ENCODE data around the gene EXOC3L4. TPM values are rescaled to one million over a fixed set of nuclear protein-coding genes. Genes with fewer than 3 reads are reported as not detected.

Gene EXOC3L4
- total RNA-seq, 1 experiment from 2014 or later, result 10.9 TPM

- Mint-ChIP-seq H3K27me3 (ENCODE audit: unreplicated experiment) (peaks cover 14% of the 10 kb centered on the region), H3K27ac (ENCODE audit: unreplicated experiment) (no peak overlapping the region), H3K4me3 (ENCODE audit: low read depth, unreplicated experiment) (no peak overlapping the region), H3K36me3 (ENCODE audit: insufficient read depth, unreplicated experiment) (no peaks in the 10 kb centered on the region), H3K4me1 (ENCODE audit: low read depth, unreplicated experiment) (no peaks in the 10 kb centered on the region), H3K9me3 (ENCODE audit: low read depth, unreplicated experiment) (no peaks in the 10 kb centered on the region)
- BruUV-seq (replicated peaks), result no TSS peak
- DNase-seq, result no peak
- no peak for TF ChIP-seq CTCF (IDR thresholded peaks at IDR 0.05; ENCODE audit: unreplicated experiment)
- intact Hi-C loops (cut with micrococcal nuclease; ENCODE audit: unreplicated experiment), result no loop called here
- CTCF ChIA-PET, result no interaction called here
These were observed 12.6 kb upstream of the EXOC3L4 start for GRCh38 chr14:103081951-103082350.

DNA sequence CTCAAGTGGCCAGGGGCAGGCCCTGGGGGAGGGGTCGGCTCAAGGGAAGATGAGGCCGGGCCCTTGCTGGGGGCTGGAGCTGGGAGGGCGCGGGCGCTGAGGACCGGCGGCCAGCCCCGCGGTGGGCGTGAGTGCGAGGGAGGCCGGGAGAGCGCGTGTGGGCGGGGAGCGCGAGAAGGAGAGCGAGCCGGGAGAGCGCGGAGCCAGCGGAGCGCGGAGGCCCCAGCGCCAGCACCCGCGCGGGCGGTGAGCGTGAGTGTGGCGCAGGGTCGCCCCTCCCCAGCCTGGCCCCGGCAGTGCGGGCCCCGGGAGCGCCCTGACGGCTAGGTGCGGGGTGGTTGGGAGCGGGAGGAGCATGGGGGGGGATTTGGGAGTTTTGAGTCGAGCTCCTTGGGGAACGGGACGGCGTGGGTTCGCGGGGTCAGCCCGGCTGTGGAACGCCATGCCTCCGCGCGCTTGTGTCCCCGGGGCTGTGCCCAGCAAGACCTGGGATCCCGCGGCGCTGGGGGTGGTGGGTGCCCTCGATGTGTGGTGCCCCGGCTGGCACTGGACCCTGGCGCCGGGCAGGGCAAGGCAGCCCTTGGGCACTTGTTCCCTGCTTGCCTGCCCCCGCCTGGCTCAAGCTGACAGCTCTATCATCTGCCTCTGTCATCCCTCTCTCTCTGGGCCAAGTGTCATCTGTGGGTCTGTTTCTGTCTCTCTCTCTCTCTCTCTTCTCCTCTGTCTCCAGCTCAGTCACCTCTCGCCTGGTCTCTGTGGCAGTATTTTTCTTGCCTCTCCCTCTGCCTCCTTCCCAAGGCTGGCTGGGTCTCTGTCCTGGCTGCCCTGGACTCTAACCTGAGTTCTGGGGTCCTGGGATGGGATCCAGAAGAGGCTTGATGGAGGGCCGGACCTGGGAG, 10.3 kb upstream of the EXOC3L4 start, which contains the start of gene LBHD2:
TSS of gene LBHD2 (plus strand) at position 190 of the 899 bp plus-strand sequence. CDS start 1,803 bp downstream, outside the sequence.
- no TSS peak for BruUV-seq (replicated peaks)
- Mint-ChIP-seq H3K27ac (ENCODE audit: unreplicated experiment) (no peak within 1 kb of the TSS), H3K9me3 (ENCODE audit: low read depth, unreplicated experiment) (no peaks in the 10 kb centered on the region), H3K27me3 (ENCODE audit: unreplicated experiment) (peaks cover 14% of the 10 kb centered on the region), H3K4me3 (ENCODE audit: low read depth, unreplicated experiment) (peak within 1 kb of the TSS; percentile 46), H3K4me1 (ENCODE audit: low read depth, unreplicated experiment) (no peaks in the 10 kb centered on the region), H3K36me3 (ENCODE audit: insufficient read depth, unreplicated experiment) (no peaks in the 10 kb centered on the region)
- intact Hi-C loops (cut with micrococcal nuclease; ENCODE audit: unreplicated experiment), result no loop called here
- DNase-seq, result no peak
- TF ChIP-seq CTCF (IDR thresholded peaks at IDR 0.05; ENCODE audit: unreplicated experiment), result no peak
- CTCF ChIA-PET, result no interaction called here

DNA sequence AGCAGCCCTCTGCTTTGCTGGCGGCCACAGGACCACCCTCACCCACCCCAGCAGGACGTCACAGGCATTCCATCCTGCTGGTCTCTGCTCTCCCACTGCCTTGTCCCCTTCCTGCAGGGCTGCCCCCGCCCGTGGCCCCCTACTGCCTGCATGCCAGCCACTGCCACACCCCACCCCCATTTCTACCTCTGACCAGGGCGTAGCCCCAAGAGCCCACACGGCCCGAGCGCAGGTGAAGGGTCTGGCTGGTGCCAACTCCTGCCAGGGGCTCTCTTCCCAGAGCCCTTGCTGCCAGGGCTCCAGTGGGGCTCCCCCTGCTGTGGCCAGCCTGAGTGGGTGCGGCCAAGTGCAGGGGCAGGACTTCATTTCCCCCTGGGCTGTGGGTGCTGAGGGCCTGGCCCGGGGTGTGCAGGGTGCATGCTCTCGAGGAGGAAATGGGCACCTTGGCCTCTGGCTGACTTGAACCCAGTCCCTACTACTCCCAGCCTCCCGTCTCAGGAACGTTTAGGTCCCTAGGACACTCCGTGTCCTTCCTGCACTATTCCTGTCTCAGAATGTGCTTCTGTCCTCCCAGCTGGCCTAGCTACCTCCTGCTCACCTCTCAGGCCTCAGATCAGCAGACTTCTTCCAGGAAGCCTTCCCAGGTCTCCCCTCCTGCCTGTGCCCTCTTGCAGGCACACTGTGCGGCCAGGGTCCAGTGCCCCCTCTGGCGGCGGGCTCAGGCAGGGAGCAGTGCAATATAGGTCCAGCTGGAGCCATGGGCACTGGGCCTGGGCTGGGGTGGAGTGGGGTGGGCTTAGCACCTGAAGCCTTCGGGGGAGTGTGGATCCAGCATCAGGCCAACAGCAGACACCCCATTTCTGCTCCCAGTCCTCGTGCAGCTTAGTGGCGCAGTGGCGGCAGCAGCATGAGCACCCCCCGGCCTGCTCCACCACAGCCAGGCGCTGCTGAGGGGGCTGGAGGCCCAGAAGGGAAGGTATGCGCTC, 9.1 kb upstream of the EXOC3L4 start:
- Mint-ChIP-seq H3K27me3 (ENCODE audit: unreplicated experiment) (peaks cover 14% of the 10 kb centered on the region), H3K9me3 (ENCODE audit: low read depth, unreplicated experiment) (no peaks in the 10 kb centered on the region), H3K36me3 (ENCODE audit: insufficient read depth, unreplicated experiment) (no peaks in the 10 kb centered on the region), H3K4me3 (ENCODE audit: low read depth, unreplicated experiment) (no peak overlapping the region), H3K27ac (ENCODE audit: unreplicated experiment) (no peak overlapping the region), H3K4me1 (ENCODE audit: low read depth, unreplicated experiment) (no peaks in the 10 kb centered on the region)
- BruUV-seq (replicated peaks), result no TSS peak
- intact Hi-C loops (cut with micrococcal nuclease; ENCODE audit: unreplicated experiment), result no loop called here
- DNase-seq, result peak; percentile 39
- no peak for TF ChIP-seq CTCF (IDR thresholded peaks at IDR 0.05; ENCODE audit: unreplicated experiment)
- CTCF ChIA-PET, result interaction anchor here (0.7 kb wide), 1 partner anchor 18 kb away, joined by 3 read pairs; no protein-coding TSS in a partner anchor

DNA sequence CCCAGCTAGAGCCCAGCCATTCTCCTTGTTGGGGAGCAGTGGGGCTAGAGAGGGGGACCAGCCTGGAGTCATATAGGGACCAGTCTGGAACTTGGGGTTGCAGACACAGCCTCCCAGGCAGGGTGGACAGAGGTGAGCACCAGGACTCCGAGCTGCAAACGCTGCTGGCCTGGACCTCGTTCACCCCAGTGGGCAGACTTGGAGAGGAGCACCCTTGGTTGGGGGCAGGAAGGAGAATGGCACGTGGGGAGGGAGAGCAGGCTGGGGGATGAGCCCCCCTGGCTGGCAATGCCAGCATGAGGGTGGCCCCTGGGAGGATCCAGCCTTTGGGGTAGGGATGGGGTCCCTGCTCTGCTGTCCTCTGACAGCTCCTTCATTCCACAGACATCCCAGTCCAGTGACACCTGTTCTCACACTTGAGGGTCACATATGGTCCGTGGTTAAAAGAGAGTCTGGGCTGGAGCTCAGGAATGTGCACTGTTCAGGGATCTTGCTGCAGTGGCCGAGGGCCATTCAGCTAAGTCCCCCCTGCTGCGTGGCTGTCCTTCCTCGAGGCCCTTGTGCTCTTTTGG, 7.7 kb upstream of the EXOC3L4 start:
- Mint-ChIP-seq H3K27ac (ENCODE audit: unreplicated experiment) (no peak overlapping the region), H3K27me3 (ENCODE audit: unreplicated experiment) (peaks cover 14% of the 10 kb centered on the region), H3K9me3 (ENCODE audit: low read depth, unreplicated experiment) (no peaks in the 10 kb centered on the region), H3K4me3 (ENCODE audit: low read depth, unreplicated experiment) (no peak overlapping the region), H3K36me3 (ENCODE audit: insufficient read depth, unreplicated experiment) (peaks cover 5% of the 10 kb centered on the region), H3K4me1 (ENCODE audit: low read depth, unreplicated experiment) (no peaks in the 10 kb centered on the region)
- no peak for DNase-seq
- no TSS peak for BruUV-seq (replicated peaks)
- TF ChIP-seq CTCF (IDR thresholded peaks at IDR 0.05; ENCODE audit: unreplicated experiment), result no peak
- intact Hi-C loops (cut with micrococcal nuclease; ENCODE audit: unreplicated experiment), result no loop called here
- CTCF ChIA-PET, result interaction anchor here (1.0 kb wide), 1 partner anchor 17 kb away, joined by 8 read pairs; no protein-coding TSS in a partner anchor
